AG10803 (cell line): Measurements from ENCODE around the gene SYF2.

Experiments used
- DNase-seq: peaks from one replicate; pipeline ENCODE4 v3.0.0; 2010; ENCODE audit warnings: low read depth
- H3K4me3 ChIP-seq: 2 replicates; pipeline ENCODE4 v1.5.1; 2011; ENCODE audit warnings: mild to moderate bottlenecking, low read length, control low read depth
- CTCF ChIP-seq: conservative IDR thresholded peaks from 2 replicates; pipeline ENCODE4 v1.5.1; 2011; ENCODE audit warnings: mild to moderate bottlenecking, low read length, control low read depth, inconsistent platforms

Gene SYF2

GRCh38 chr1:25216123-25216522, 16.2 kb downstream of the SYF2 start:
- DNase-seq, result no peak
- no peak for TF ChIP-seq CTCF
- no peak overlapping the region for H3K4me3 ChIP-seq

- no peak overlapping the region for H3K4me3 ChIP-seq
- no peak for TF ChIP-seq CTCF
- DNase-seq, result no peak
These were observed 19.6 kb downstream of the SYF2 start for GRCh38 chr1:25212725-25213124.

- no peak for DNase-seq
- H3K4me3 ChIP-seq, result no peak overlapping the region
- no peak for TF ChIP-seq CTCF
These were observed 21.6 kb downstream of the SYF2 start for GRCh38 chr1:25210728-25211127.

GRCh38 chr1:25209516-25209915, 22.8 kb downstream of the SYF2 start:
- TF ChIP-seq CTCF, result no peak
- H3K4me3 ChIP-seq, result no peak overlapping the region
- DNase-seq, result no peak

DNA sequence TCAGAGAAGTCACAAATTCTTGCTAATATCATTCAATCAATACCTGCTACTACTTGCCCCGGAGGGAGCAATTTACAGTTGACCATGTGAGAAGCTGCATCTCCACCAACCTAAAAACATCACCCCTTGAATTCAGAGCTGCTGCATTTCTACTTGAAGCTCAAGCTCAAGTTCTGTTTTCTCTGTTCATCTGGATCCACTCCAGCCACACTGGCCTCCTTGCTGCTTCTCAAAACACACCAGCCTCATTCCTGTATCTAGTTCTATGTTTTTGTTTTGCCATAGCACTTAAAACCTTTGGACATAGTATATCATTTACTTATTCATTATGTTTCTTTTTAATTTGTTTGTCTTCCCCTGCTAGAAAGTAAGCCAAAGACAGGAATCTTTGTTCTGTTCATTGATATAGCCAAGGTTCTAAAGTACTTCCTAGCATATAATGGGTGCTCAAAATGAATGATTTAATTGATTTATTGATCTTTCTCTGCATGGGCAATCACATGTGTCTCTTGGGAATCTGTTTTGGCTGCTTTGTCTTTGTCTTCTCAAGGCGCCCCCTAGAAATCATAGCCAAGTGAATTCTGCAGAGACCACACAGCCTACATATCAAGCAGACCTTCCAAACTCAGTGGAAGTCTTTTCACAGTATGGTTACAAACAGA, 23.6 kb downstream of the SYF2 start:
- no peak for DNase-seq
- no peak for TF ChIP-seq CTCF
- no peak overlapping the region for H3K4me3 ChIP-seq

- no peak overlapping the region for H3K4me3 ChIP-seq
- no peak for TF ChIP-seq CTCF
- DNase-seq, result no peak
These were observed 24.2 kb downstream of the SYF2 start for GRCh38 chr1:25208092-25208491.

- peak; percentile 34 for DNase-seq
- no peak for TF ChIP-seq CTCF
- no peak overlapping the region for H3K4me3 ChIP-seq
These were observed 26.1 kb downstream of the SYF2 start for GRCh38 chr1:25206201-25206600.
